HAP-1 (cell line): ENCODE data around the gene GPR155.
"Not testable (repeated sequence)": the region's sequence is repeated elsewhere in the genome, so short reads cannot be mapped to it uniquely, and the experiment has no call there.

Experiments used
- DNase-seq, 2 experiments: peaks; one replicate each; pipeline ENCODE4 v3.0.0-alpha.2; 2016 to 2020; ENCODE audit warnings: low spot score in 2 of 2
- H3K27me3 ChIP-seq: fragments of 250-450 bp; sonication (Bioruptor Pico); 2 replicates; pipeline ENCODE4 v1.5.1; 2020; ENCODE audit warnings: low read depth, mild to moderate bottlenecking, moderate library complexity
- H3K36me3 ChIP-seq: fragments of 250-450 bp; sonication (Bioruptor Pico); replicated peaks from 2 replicates; pipeline ENCODE4 v1.5.1; 2020; ENCODE audit warnings: mild to moderate bottlenecking
- H3K4me1 ChIP-seq: fragments of 250-450 bp; sonication (Bioruptor Pico); 2 replicates; pipeline ENCODE4 v1.5.1; 2020; ENCODE audit warnings: mild to moderate bottlenecking
- H3K4me3 ChIP-seq: fragments of 250-450 bp; sonication (Bioruptor Pico); 2 replicates; pipeline ENCODE4 v1.5.1; 2020; ENCODE audit warnings: mild to moderate bottlenecking, moderate library complexity
- H3K9me3 ChIP-seq: fragments of 250-450 bp; sonication (Bioruptor Pico); 2 replicates; pipeline ENCODE4 v1.5.1; 2020; ENCODE audit warnings: mild to moderate bottlenecking, moderate library complexity
- in situ Hi-C: fragments of 300-500 bp; cut with MboI; formaldehyde crosslinking; loops from 3 replicates; pipeline ENCODE4 v1.14.3; 2020; ENCODE audit warnings: low sequenced_read_pairs, inconsistent platforms, mixed read lengths

The GPR155 gene

DNA sequence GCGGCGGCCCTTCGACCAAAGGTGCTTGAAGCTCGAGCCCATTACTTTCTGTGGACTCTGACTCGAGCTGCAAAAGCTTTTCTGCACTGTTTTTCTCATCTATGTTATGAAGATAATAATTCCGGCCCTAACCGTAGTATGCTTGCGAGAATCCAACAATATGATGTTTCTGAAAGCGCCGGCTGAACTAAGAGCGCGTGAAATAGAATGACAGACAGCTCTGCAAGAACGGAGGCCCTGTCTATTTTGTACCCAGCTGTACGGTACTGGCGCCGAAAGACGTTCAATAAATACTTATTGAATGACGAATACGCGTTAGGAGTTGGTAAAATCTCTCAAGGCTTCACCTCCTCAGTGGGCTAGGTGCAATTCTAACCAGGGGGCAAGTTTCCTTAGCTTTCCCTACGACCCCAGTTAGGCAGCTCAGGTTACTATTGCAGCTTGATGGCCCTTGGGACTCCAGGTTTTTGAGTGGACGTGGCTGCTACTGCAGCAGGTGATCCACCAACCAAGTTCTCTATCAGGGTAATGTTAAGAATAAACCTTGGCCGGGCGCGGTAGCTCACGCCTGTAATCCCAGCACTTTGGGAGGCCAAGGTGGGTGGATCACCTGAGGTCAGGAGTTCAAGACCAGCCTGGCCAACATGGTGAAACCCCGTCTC is 90.7 kb downstream of the GPR155 start:
- Histone ChIP-seq H3K4me3 (peak overlapping the region; percentile 78), H3K4me1 (peaks cover 10% of the 10 kb centered on the region), H3K27me3 (no peaks in the 10 kb centered on the region), H3K9me3 (no peaks in the 10 kb centered on the region), H3K36me3 (peaks cover 5% of the 10 kb centered on the region; the same call in 1 of the 2 replicates)
- in situ Hi-C loops = no loop called here
- peak in 1 of 2 experiments; percentile 8 for DNase-seq

DNA sequence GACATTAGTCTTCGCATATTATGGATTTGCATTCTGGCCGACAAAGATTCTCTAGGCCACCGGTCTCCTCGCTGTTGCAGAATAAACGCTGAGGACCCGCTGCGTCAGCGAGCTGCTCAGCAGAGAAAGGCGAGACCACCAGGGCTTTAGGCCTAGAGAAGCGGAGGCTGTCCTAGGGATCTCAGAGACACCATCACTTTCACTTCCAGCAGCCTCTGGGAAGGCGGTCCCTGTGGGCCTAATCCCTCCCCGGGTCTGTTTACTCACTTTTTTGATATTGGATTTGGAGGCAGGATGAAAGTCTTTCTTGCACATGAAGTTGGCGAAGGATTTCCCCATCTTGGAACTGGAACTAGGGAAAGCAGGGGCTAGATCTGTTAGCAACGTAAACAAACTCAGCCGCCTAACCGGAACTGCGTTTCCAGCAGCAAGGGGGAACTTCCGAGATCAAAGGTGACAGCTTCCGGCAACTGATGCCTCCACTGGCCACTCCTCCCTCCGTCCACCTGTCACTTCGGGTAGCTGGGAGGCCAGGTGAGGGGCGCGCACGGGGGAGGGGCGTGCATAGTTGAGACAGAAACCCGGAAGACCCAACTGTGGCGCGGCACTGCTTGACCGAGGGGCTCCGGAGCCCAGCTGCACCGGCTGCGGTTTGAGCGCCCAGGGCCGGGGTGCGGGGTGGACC is 91.4 kb downstream of the GPR155 start, which contains the start of gene SCRN3:
SCRN3 (plus strand) TSS at position 447 of the 685 bp plus-strand sequence. CDS start 2,554 bp downstream, outside the sequence.
- H3K4me3 ChIP-seq = peak within 1 kb of the TSS; percentile 78
- 0 out of 2 replicates have a peak, but pooled peaks cover 2% of the 10 kb centered on the region for H3K36me3 ChIP-seq
- in situ Hi-C loops = no loop called here
- no peaks in the 10 kb centered on the region for H3K9me3 ChIP-seq
- H3K27me3 ChIP-seq = no peaks in the 10 kb centered on the region
- peaks cover 10% of the 10 kb centered on the region for H3K4me1 ChIP-seq
- DNase-seq = peak; percentile 66 to 81

DNA sequence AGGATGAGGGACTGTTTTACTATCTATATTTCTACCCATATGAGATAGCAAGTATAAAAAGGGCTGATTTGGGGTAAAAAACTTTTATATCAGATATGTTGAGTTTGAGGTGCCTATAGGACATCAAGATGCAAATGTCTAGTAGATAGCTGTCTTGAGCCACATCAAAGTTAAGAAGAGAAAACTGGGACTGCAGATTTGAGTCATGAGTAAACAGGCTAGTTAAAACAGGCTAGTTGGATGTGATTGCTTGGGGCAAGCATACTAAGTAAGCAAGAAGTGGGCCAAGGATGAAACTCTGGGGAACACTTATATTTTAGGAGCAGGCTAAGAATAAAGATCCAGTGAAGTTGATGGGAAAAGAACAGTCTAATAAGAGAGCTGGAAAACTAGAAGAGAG is 94.1 kb downstream of the GPR155 start:
- in situ Hi-C loops = no loop called here
- H3K4me3 ChIP-seq = no peak overlapping the region
- H3K4me1 ChIP-seq = peaks cover 10% of the 10 kb centered on the region
- H3K27me3 ChIP-seq = no peaks in the 10 kb centered on the region
- DNase-seq = no peak
- no peaks in the 10 kb centered on the region for H3K36me3 ChIP-seq
- no peaks in the 10 kb centered on the region for H3K9me3 ChIP-seq

DNA sequence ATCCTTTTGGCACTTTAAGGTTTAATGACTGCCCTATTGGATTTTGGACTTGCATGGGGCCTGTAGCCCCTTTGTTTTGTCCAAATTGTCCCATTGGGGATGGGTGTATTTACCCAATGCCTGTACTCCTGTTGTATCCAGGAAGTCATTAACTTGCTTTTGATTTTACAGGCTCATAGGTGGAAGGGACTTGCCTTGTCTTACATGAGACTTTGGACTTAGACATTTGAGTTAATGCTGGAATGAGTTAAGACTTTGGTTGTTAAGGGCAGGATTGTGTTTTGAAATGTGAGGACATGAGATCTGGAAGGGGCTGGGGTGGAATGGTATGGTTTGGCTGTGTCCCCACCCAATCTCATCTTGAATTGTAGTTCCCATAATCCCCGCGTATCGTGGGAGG is 96.5 kb downstream of the GPR155 start:
- H3K4me1 ChIP-seq, H3K36me3 ChIP-seq, H3K4me3 ChIP-seq, DNase-seq, H3K27me3 ChIP-seq, in situ Hi-C loops, H3K9me3 ChIP-seq: not testable (repeated sequence)

DNA sequence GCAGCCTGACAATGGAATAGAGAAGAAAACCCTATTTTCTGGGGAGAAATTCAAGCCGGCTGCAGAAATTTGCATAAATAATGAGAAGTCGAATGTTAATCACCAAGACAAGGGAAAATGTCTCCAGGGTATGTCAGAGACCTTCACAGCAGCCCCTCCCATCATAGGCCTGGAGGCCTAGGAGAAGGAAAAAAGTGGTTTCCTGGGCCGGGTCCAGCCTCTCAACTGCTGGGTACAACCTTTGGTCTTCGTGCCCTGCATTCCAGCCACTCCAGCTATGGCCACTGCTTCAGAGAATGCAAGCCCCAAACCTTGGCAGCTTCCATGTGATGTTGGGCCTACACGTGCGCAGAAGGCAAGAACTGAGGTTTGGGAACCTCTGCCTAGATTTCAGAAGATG is 97.3 kb downstream of the GPR155 start:
- Histone ChIP-seq H3K4me3 (no peak overlapping the region), H3K4me1 (peaks cover 7% of the 10 kb centered on the region), H3K36me3 (peaks cover 8% of the 10 kb centered on the region), H3K27me3 (no peaks in the 10 kb centered on the region), H3K9me3 (no peaks in the 10 kb centered on the region)
- in situ Hi-C loops = no loop called here
- DNase-seq = no peak

DNA sequence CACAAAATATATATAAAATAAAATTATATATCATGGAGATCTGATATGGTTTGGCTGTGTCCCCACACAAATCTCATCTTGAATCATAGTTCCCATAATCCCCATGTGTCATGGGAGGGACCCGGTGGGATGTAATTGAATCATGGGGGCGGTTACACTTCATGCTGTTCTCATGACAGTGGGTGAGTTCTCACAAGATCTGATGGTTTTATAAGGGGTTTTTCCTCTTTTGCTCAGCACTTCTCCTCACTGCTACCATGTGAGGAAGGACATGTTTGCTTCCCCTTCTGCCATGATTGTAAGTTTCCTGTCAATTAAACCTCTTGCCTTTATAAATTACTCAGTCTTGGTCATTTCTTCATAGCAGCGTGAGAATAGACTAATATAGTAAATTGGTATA is 98.1 kb downstream of the GPR155 start:
- H3K36me3 ChIP-seq = peaks cover 11% of the 10 kb centered on the region
- H3K27me3 ChIP-seq, H3K4me3 ChIP-seq, H3K9me3 ChIP-seq, H3K4me1 ChIP-seq, in situ Hi-C loops, DNase-seq: not testable (repeated sequence)

DNA sequence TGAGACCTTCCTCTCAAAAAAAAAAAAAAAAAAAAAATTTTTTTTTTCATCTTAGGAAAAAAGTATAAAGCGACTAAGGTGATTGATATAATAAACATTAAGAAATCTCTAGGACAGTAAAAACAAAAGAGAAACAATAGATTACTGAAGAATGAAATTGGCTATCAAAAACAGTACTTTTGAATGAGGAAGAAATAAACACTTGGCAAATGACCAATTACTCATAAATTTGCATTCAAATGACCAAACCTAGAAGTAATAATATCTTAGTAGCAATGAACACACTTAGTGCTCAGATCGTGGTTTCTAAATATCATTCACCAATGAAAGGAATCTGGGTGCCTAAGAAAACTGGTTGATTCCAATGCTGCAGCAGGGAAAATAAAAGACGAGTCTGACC is 101.6 kb downstream of the GPR155 start:
- peaks cover 11% of the 10 kb centered on the region for H3K36me3 ChIP-seq
- H3K4me3 ChIP-seq = no peak overlapping the region
- no peaks in the 10 kb centered on the region for H3K4me1 ChIP-seq
- no peak for DNase-seq
- no peaks in the 10 kb centered on the region for H3K27me3 ChIP-seq
- no peaks in the 10 kb centered on the region for H3K9me3 ChIP-seq
- in situ Hi-C loops = no loop called here

DNA sequence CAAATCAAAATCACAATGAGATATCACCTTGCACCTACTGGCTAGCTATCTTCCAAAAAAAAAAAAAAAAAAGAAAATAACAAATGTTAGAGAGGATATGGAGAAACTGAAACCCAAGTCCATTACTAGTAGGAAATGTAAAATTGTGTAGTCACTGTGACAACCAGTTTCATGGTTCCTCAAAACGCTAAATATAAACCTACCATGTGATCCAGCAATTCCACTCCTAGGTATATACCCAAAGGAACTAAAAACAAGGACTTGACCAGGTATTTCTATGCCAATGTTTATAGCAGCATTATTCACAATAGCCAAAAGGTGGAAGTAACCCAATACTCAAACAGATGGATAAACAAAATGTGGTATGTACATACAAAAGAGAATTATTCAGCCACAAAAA is 103.0 kb downstream of the GPR155 start:
- H3K36me3 ChIP-seq = peaks cover 11% of the 10 kb centered on the region
- no peak for DNase-seq

More for the DNA sequence above, 103.0 kb downstream of the GPR155 start:
- in situ Hi-C loops = no loop called here
- Histone ChIP-seq H3K4me3 (no peak overlapping the region), H3K9me3 (no peaks in the 10 kb centered on the region), H3K4me1 (no peaks in the 10 kb centered on the region), H3K27me3 (no peaks in the 10 kb centered on the region)
